GM06990 (cell line): ENCODE data around the gene PNMA8C.
"Not testable (repeated sequence)": the region's sequence is repeated elsewhere in the genome, so short reads cannot be mapped to it uniquely, and the experiment has no call there.

Source experiments
- DNase-seq: peaks from one replicate; pipeline ENCODE4 v3.0.0-alpha.2; 2011; ENCODE audit not compliant: insufficient read length; ENCODE audit errors: extremely low read depth
- H3K27me3 ChIP-seq: replicated peaks from 2 replicates; pipeline ENCODE4 v1.6.0; 2011; ENCODE audit warnings: low read length; ENCODE audit not compliant: control insufficient read depth, insufficient read depth
- H3K36me3 ChIP-seq: 2 replicates; pipeline ENCODE4 v1.5.1; 2011; ENCODE audit warnings: low read length; ENCODE audit not compliant: control insufficient read depth, insufficient read depth
- H3K4me3 ChIP-seq: replicated peaks from 2 replicates; pipeline ENCODE4 v1.5.1; 2011; ENCODE audit warnings: low read depth, mild to moderate bottlenecking, control low read depth, low read length
- TF ChIP-seq, protein P1 (sequence below): IDR thresholded peaks from 2 replicates; pipeline ENCODE4 v1.5.1; 2011; ENCODE audit warnings: low read length, control low read depth, mild to moderate bottlenecking, inconsistent platforms; ENCODE audit not compliant: insufficient read depth, poor library complexity, severe bottlenecking

Gene PNMA8C

DNA sequence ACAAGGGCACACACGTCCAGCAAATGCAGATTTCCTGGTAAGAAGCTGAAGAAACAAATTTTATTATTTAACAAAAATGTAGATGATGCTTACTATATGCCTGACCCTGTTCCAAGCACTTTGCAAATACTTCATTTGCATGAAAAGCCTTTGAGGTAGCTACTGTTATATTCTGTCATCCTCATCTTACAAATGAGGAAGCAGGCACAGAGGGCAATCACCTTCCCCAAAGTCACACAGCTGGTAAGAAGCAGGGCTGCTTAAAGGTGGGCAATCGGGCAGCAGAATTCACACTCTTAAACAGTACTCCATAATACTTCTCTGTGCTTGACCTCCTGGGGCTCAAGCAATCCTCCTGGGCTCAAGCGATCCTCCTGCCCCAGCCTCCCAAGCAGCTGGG is 18.3 kb upstream of the PNMA8C start:
- no peaks in the 10 kb centered on the region for H3K36me3 ChIP-seq
- H3K4me3 ChIP-seq, result no peak overlapping the region
- DNase-seq, result no peak
- TF ChIP-seq, protein P1, sequence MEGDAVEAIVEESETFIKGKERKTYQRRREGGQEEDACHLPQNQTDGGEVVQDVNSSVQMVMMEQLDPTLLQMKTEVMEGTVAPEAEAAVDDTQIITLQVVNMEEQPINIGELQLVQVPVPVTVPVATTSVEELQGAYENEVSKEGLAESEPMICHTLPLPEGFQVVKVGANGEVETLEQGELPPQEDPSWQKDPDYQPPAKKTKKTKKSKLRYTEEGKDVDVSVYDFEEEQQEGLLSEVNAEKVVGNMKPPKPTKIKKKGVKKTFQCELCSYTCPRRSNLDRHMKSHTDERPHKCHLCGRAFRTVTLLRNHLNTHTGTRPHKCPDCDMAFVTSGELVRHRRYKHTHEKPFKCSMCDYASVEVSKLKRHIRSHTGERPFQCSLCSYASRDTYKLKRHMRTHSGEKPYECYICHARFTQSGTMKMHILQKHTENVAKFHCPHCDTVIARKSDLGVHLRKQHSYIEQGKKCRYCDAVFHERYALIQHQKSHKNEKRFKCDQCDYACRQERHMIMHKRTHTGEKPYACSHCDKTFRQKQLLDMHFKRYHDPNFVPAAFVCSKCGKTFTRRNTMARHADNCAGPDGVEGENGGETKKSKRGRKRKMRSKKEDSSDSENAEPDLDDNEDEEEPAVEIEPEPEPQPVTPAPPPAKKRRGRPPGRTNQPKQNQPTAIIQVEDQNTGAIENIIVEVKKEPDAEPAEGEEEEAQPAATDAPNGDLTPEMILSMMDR, result no peak
- H3K27me3 ChIP-seq, result no peaks in the 10 kb centered on the region

DNA sequence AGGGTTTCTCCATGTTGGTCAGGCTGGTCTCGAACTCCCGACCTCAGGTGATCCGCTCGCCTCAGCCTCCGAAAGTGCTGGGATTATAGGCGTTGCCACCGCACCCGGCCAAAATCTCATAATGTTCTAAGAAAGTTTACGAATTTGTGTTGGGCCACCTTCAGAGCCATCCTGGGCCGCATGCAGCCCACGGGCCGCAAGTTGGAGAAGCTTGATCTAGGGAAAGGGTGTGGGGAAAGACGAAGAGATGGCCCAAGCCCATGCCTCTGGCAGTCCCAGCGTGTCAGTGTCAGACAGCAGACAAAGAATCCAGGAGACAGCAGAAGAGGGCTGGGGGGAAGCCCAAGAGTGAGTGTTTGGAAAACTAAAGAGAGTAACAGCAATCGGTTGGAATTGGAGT is 17.3 kb upstream of the PNMA8C start:
- H3K4me3 ChIP-seq, result no peak overlapping the region
- DNase-seq, result no peak
- TF ChIP-seq, protein P1, result no peak
- no peaks in the 10 kb centered on the region for H3K36me3 ChIP-seq
- H3K27me3 ChIP-seq, result no peaks in the 10 kb centered on the region

DNA sequence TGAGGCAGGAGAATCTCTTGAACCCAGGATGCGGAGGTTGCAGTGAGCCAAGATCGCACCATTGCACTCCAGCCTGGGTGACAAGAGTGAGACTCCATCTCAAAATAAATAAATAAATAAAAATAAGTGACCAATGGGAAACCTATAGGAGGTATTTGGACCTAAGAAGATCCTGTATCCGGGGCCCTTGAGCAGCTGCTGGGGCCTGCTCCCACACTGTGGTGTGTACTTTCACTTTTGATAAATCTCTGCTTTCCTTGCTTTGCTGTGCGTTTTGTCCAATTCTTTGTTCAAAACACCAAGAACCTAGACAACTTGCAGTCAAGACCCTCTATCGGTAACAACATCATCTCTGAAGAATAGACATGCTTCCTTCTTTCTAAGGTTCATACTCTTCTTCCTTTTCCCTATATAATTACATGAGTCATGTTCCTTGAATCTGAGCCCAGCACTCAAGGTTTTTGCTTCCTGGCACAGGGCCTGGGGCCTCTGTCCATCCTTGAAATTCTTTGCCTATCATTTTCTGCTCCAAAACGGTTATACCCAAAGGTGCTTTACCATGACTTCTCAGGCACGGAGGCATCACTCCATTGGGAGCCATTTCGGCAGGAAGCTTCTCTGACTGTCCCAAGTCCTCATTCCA is 14.2 kb upstream of the PNMA8C start:
- TF ChIP-seq, protein P1, result no peak

DNA sequence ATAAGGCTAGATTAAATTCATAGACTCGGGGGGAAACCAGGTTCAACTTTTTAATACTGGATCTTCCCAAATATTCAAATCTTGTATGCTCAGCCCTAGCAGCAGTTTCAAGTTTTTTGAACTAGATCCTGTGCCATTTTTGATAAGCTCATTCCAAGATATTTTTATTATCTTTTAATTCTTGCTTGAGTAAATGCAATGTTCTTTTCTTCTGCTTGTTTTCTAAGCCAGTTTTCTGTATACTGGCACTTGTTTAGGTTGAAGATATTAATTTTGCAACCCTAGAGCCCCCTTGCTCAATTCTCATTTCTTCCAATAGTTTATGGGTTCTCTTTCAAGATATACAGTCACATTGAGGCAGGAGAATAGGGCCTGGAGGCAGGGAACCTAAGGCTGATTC is 13.1 kb upstream of the PNMA8C start:
- no peaks in the 10 kb centered on the region for H3K36me3 ChIP-seq
- H3K27me3 ChIP-seq, result no peaks in the 10 kb centered on the region
- no peak overlapping the region for H3K4me3 ChIP-seq
- DNase-seq, result no peak
- TF ChIP-seq, protein P1, result no peak

More for the DNA sequence above, 14.2 kb upstream of the PNMA8C start:
- Histone ChIP-seq H3K4me3 (no peak overlapping the region), H3K27me3 (no peaks in the 10 kb centered on the region), H3K36me3 (no peaks in the 10 kb centered on the region)
- DNase-seq, result no peak

DNA sequence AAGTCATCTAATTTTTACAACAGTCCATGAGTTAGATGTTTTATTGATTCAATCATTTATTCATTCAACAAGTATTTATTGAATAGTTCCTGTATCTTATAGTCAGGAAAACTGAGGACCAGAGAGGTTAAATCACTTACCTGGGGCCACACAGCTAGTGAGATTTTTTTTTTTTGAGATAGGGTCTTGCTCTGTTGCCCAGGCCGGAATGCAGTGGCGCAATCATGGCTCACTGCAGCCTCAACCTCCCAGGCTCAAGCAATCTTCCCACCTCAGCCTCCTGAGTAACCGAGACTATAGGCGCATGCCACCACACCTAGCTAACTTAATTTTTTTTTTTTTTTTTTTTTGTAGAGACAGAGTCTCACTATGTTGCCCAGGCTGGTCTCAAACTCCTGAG is 7.0 kb upstream of the PNMA8C start:
- not testable (repeated sequence) for DNase-seq, H3K4me3 ChIP-seq, H3K27me3 ChIP-seq, H3K36me3 ChIP-seq

DNA sequence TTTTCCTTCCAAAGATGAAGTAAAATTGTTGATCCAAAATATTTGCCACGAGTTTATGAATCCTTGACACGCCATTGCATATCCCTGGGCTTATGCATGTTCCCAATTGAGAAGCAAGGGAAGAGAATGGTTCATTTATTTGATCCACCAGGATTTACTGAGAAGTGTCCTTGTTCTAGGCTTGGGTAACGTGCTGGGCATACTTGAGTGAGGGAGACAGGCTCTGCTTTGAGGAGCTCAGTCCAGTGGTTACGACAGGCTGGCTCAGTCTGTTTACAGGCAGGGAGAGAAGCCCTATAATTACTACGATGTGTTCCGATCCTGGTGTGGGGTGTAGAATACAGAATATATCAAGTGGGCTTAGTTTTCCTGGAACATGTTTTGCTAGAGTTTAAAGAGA is 6.3 kb upstream of the PNMA8C start:
- DNase-seq, result no peak
- H3K36me3 ChIP-seq, result no peaks in the 10 kb centered on the region
- TF ChIP-seq, protein P1, result no peak
- no peak overlapping the region for H3K4me3 ChIP-seq
- no peaks in the 10 kb centered on the region for H3K27me3 ChIP-seq

DNA sequence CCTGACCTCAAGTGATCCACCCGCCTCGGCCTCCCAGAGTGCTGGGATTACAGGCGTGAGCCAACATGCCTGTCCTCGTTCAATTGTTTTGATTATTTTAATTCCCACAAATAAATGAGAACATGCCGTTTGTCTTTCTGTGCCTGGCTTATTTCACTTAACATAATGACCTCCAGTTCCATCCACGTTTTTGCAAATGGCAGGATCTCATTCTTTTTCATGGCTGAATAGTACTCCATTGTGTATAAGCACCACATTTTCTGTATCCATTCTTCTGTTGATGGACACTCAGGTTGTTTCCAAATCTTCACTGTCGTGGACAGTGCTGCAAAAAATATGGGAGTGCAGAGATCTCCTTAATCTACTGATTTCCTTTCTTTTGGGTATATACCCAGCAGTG is 4.7 kb upstream of the PNMA8C start:
- H3K4me3 ChIP-seq, DNase-seq, H3K36me3 ChIP-seq, H3K27me3 ChIP-seq: not testable (repeated sequence)
